CD4-positive, alpha-beta memory T cell (primary cell): Measurements from ENCODE around the gene NKX2-2. TPM values are rescaled to one million over a fixed set of nuclear protein-coding genes. Genes with fewer than 3 reads are reported as not detected.

ENCODE experiments used
- CTCF ChIA-PET: fragments of 350-600 bp; sonication (Branson Sonifier 250); formaldehyde crosslinking; loops from one replicate; lab custom pipeline; 2021; ENCODE audit warnings: inconsistent platforms; ENCODE audit not compliant: partially characterized antibody; lab: Charles Lee
- POLR2A ChIA-PET: fragments of 350-600 bp; sonication (Branson Sonifier 250); formaldehyde crosslinking; loops from one replicate; lab custom pipeline; 2021; ENCODE audit not compliant: partially characterized antibody; lab: Charles Lee
- DNase-seq, 5 donors: peaks; one replicate each; pipeline versions ENCODE4 v3.0.0 to v3.0.0-alpha.2; 2020 to 2022; ENCODE audit warnings: mixed read lengths in 1 of 5
- H3K27ac ChIP-seq: one replicate; pipeline ENCODE4 v1.7.0; 2013; ENCODE audit warnings: low read depth, low read length
- H3K27me3 ChIP-seq: 2 replicates; pipeline ENCODE4 v1.7.0; 2013; ENCODE audit warnings: mild to moderate bottlenecking, low read length, moderate library complexity; ENCODE audit not compliant: insufficient read depth
- H3K36me3 ChIP-seq: 2 replicates; pipeline ENCODE4 v1.7.0; 2013; ENCODE audit warnings: mild to moderate bottlenecking, low read length, moderate library complexity; ENCODE audit not compliant: insufficient read depth
- H3K4me1 ChIP-seq: 2 replicates; pipeline ENCODE4 v1.7.0; 2013; ENCODE audit warnings: mild to moderate bottlenecking, low read length, moderate library complexity; ENCODE audit not compliant: insufficient read depth
- H3K4me3 ChIP-seq, 2 donors: one replicate each; pipeline ENCODE4 v1.7.0; 2013; ENCODE audit warnings: low read length in 2 of 2, mild to moderate bottlenecking in 1 of 2
- H3K9me3 ChIP-seq, 2 donors: one replicate each; pipeline ENCODE4 v1.7.0; 2013; ENCODE audit warnings: low read length in 2 of 2, control low read depth in 1 of 2; ENCODE audit not compliant: control insufficient read depth in 1 of 2
- H3K27ac Mint-ChIP-seq, 7 donors: one replicate each; pipeline ENCODE4 v1.8.0; 2020 to 2021; ENCODE audit warnings: mixed read lengths in 7 of 7, mild to moderate bottlenecking in 6 of 7, inconsistent platforms in 3 of 7, moderate library complexity in 3 of 7
- H3K27me3 Mint-ChIP-seq, 2 donors: one replicate each; pipeline ENCODE4 v1.8.0; 2020 to 2021; ENCODE audit warnings: mixed read lengths in 2 of 2
- H3K36me3 Mint-ChIP-seq, 2 donors: one replicate each; pipeline ENCODE4 v1.8.0; 2020 to 2021; ENCODE audit warnings: mixed read lengths in 2 of 2, inconsistent platforms in 1 of 2, mild to moderate bottlenecking in 1 of 2
- H3K4me1 Mint-ChIP-seq, 4 donors: one replicate each; pipeline ENCODE4 v1.8.0; 2020 to 2021; ENCODE audit warnings: mixed read lengths in 4 of 4, mild to moderate bottlenecking in 1 of 4
- H3K4me3 Mint-ChIP-seq, 8 donors: one replicate each; pipeline ENCODE4 v1.8.0; 2020 to 2021; ENCODE audit warnings: mixed read lengths in 8 of 8, mild to moderate bottlenecking in 7 of 8, moderate library complexity in 6 of 8, inconsistent platforms in 3 of 8
- H3K9me3 Mint-ChIP-seq, 8 donors: one replicate each; pipeline ENCODE4 v1.8.0; 2020 to 2021; ENCODE audit warnings: mixed read lengths in 8 of 8, mild to moderate bottlenecking in 5 of 8, inconsistent platforms in 3 of 8, moderate library complexity in 1 of 8
- intact Hi-C: fragments of 100-400 bp; cut with micrococcal nuclease; formaldehyde crosslinking; loops from one replicate; pipeline ENCODE4 v1.15.1; 2023
- polyA plus RNA-seq, 2 donors: library from polyadenylated mRNA; unstranded; fragments of 300-500 nt; fragmentation: Illumina TruSeq; gene quantifications; one replicate each; pipeline ENCODE4 v1.2.3, GENCODE V29; 2021
- total RNA-seq, 2 experiments: library from RNA; stranded (reverse); gene quantifications; one replicate each; pipeline ENCODE4 v1.2.3, GENCODE V29; 2021

Gene NKX2-2
- total and polyA plus RNA-seq, 4 experiments from 2014 or later: not detected

- H3K9me3 Mint-ChIP-seq: peaks cover 0 to 16% (median 0%) of the 10 kb centered on the region in 8 donors
These were observed 7.9 kb downstream of the NKX2-2 start for GRCh38 chr20:21505810-21506530.

GRCh38 chr20:21505161-21505809 is 8.6 kb downstream of the NKX2-2 start:
- CTCF ChIA-PET: interaction anchor here (0.6 to 17.6 kb wide), 45 partner anchors 9 to 669 kb away, joined by 3 to 337 read pairs (median 4); partner anchors contain the start of genes KIZ and XRN2
- H3K27me3 Mint-ChIP-seq: peaks cover 44 to 52% of the 10 kb centered on the region in 2 donors
- no peaks in the 10 kb centered on the region for H3K36me3 ChIP-seq
- H3K4me3 Mint-ChIP-seq: peak overlapping the region; percentile 71 to 80 (median 74)
- intact Hi-C loops: loop anchor here (1.0 to 5.0 kb wide), 9 partner anchors 67 to 1813 kb away; partner anchors contain the start of genes KIZ, NKX2-4 and XRN2
- H3K9me3 Mint-ChIP-seq: peaks cover 0 to 16% (median 0%) of the 10 kb centered on the region in 8 donors
- peaks cover 22% of the 10 kb centered on the region for H3K4me1 ChIP-seq
- no peaks in the 10 kb centered on the region for H3K9me3 ChIP-seq
- POLR2A ChIA-PET: interaction anchor here (1.0 kb wide), 1 partner anchor 270 kb away, joined by 4 read pairs; no protein-coding TSS in a partner anchor
- no peak overlapping the region for H3K27ac ChIP-seq
- H3K36me3 Mint-ChIP-seq: peaks cover 0 to 2% of the 10 kb centered on the region in 2 donors
- H3K27ac Mint-ChIP-seq: peak overlapping the region in 2 of 7 donors; percentile 41 to 81
- H3K27me3 ChIP-seq: peaks cover 39% of the 10 kb centered on the region
- peak overlapping the region in 1 of 2 donors; percentile 55 for H3K4me3 ChIP-seq
- peak; percentile 66 to 77 (median 70) for DNase-seq
- H3K4me1 Mint-ChIP-seq: peaks cover 15 to 43% (median 35%) of the 10 kb centered on the region in 4 donors

More at GRCh38 chr20:21505810-21506530, 7.9 kb downstream of the NKX2-2 start:
- peaks cover 45% of the 10 kb centered on the region for H3K27me3 ChIP-seq
- H3K4me1 Mint-ChIP-seq: peaks cover 17 to 50% (median 38%) of the 10 kb centered on the region in 4 donors
- intact Hi-C loops: loop anchor here (1.0 to 5.0 kb wide), 10 partner anchors 42 to 1814 kb away; partner anchors contain the start of genes KIZ, NKX2-4 and XRN2
- peak overlapping the region in 5 of 8 donors; percentile 60 to 88 (median 81) for H3K4me3 Mint-ChIP-seq
- peaks cover 44 to 49% of the 10 kb centered on the region in 2 donors for H3K27me3 Mint-ChIP-seq
- peak overlapping the region in 1 of 2 donors; percentile 55 for H3K4me3 ChIP-seq
- H3K36me3 ChIP-seq: no peaks in the 10 kb centered on the region
- DNase-seq: peak in 4 of 5 donors; percentile 65 to 74 (median 68)
- H3K27ac ChIP-seq: no peak overlapping the region
- H3K9me3 ChIP-seq: no peaks in the 10 kb centered on the region
- peak overlapping the region in 4 of 7 donors; percentile 19 to 92 (median 80) for H3K27ac Mint-ChIP-seq
- CTCF ChIA-PET: interaction anchor here (0.8 to 17.6 kb wide), 35 partner anchors 10 to 670 kb away, joined by 3 to 337 read pairs (median 5); partner anchors contain the start of genes KIZ and XRN2
- POLR2A ChIA-PET: interaction anchor here (1.0 kb wide), 1 partner anchor 270 kb away, joined by 4 read pairs; no protein-coding TSS in a partner anchor
- peaks cover 0 to 2% of the 10 kb centered on the region in 2 donors for H3K36me3 Mint-ChIP-seq
- peaks cover 25% of the 10 kb centered on the region for H3K4me1 ChIP-seq

- peaks cover 13% of the 10 kb centered on the region for H3K4me1 ChIP-seq
- Mint-ChIP-seq H3K4me3 (no peak overlapping the region), H3K27ac (peak overlapping the region in 1 of 7 donors; percentile 81), H3K27me3 (peaks cover 37 to 53% of the 10 kb centered on the region in 2 donors), H3K36me3 (peaks cover 0 to 2% of the 10 kb centered on the region in 2 donors), H3K4me1 (peaks cover 10 to 34% (median 27%) of the 10 kb centered on the region in 4 donors), H3K9me3 (peaks cover 0 to 13% (median 0%) of the 10 kb centered on the region in 8 donors)
- H3K27ac ChIP-seq: no peak overlapping the region
- H3K9me3 ChIP-seq: no peaks in the 10 kb centered on the region
- DNase-seq: no peak
- H3K27me3 ChIP-seq: peaks cover 30% of the 10 kb centered on the region
- POLR2A ChIA-PET: no interaction called here
- intact Hi-C loops: loop anchor here (2.0 kb wide), 1 partner anchor 1422 kb away; no protein-coding TSS in a partner anchor
- CTCF ChIA-PET: interaction anchor here (0.9 to 17.6 kb wide), 27 partner anchors 9 to 668 kb away, joined by 3 to 337 read pairs (median 6); partner anchors contain the start of gene KIZ
- H3K36me3 ChIP-seq: no peaks in the 10 kb centered on the region
- H3K4me3 ChIP-seq: no peak overlapping the region
These were observed 9.5 kb downstream of the NKX2-2 start for GRCh38 chr20:21504323-21504722.

GRCh38 chr20:21503345-21503744 is 10.5 kb downstream of the NKX2-2 start:
- Mint-ChIP-seq H3K9me3 (peaks cover 0 to 11% (median 0%) of the 10 kb centered on the region in 8 donors), H3K27me3 (peaks cover 32 to 47% of the 10 kb centered on the region in 2 donors), H3K36me3 (peaks cover 0 to 2% of the 10 kb centered on the region in 2 donors), H3K4me3 (no peak overlapping the region), H3K4me1 (peaks cover 7 to 29% (median 22%) of the 10 kb centered on the region in 4 donors), H3K27ac (peak overlapping the region in 1 of 7 donors; percentile 35)
- POLR2A ChIA-PET: no interaction called here
- Histone ChIP-seq H3K9me3 (no peaks in the 10 kb centered on the region), H3K36me3 (no peaks in the 10 kb centered on the region), H3K4me3 (no peak overlapping the region), H3K4me1 (peaks cover 12% of the 10 kb centered on the region), H3K27ac (no peak overlapping the region), H3K27me3 (peaks cover 23% of the 10 kb centered on the region)
- intact Hi-C loops: no loop called here
- CTCF ChIA-PET: interaction anchor here (0.8 to 17.6 kb wide), 7 partner anchors 12 to 641 kb away, joined by 3 to 337 read pairs (median 6); no protein-coding TSS in a partner anchor
- no peak for DNase-seq

DNA sequence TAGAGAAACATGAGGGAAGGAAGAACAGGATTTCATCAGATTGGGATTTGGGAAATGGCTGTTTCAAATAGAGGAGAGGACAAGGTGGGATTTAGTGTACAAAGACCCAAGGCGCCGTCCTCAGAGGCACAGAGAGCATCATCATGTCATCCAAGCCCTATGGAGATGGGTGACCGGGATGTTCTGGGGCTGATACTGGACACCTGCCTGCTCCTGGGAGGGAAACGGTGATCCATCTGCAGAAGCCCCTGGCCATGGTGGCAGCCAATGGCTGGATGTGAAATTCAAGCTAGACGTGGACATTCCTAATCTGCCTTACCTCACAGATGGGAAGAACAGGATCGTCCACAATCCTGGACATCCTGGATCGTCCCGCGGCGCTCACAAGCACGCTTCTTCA is 12.7 kb downstream of the NKX2-2 start:
- H3K4me3 Mint-ChIP-seq: no peak overlapping the region
- DNase-seq: no peak
- peaks cover 18 to 39% of the 10 kb centered on the region in 2 donors for H3K27me3 Mint-ChIP-seq
- ChIA-PET POLR2A (no interaction called here), CTCF (interaction anchor here (1.1 to 17.6 kb wide), 5 partner anchors 11 to 639 kb away, joined by 3 to 337 read pairs (median 6); no protein-coding TSS in a partner anchor)
- intact Hi-C loops: no loop called here
- H3K9me3 Mint-ChIP-seq: peaks cover 0 to 3% (median 0%) of the 10 kb centered on the region in 8 donors
- H3K27ac Mint-ChIP-seq: peak overlapping the region in 1 of 7 donors; percentile 17
- peaks cover 12% of the 10 kb centered on the region for H3K4me1 ChIP-seq
- no peak overlapping the region for H3K4me3 ChIP-seq
- no peaks in the 10 kb centered on the region for H3K36me3 Mint-ChIP-seq
- no peaks in the 10 kb centered on the region for H3K36me3 ChIP-seq
- peaks cover 4% of the 10 kb centered on the region for H3K27me3 ChIP-seq
- no peak overlapping the region for H3K27ac ChIP-seq
- peaks cover 2 to 10% (median 6%) of the 10 kb centered on the region in 4 donors for H3K4me1 Mint-ChIP-seq
- no peaks in the 10 kb centered on the region for H3K9me3 ChIP-seq

- Mint-ChIP-seq H3K4me1 (peaks cover 2 to 10% (median 6%) of the 10 kb centered on the region in 4 donors), H3K27ac (peak overlapping the region in 1 of 7 donors; percentile 17), H3K9me3 (peaks cover 0 to 1% (median 0%) of the 10 kb centered on the region in 8 donors), H3K27me3 (peaks cover 20 to 43% of the 10 kb centered on the region in 2 donors), H3K36me3 (no peaks in the 10 kb centered on the region), H3K4me3 (no peak overlapping the region)
- intact Hi-C loops: no loop called here
- no peak overlapping the region for H3K4me3 ChIP-seq
- DNase-seq: no peak
- POLR2A ChIA-PET: no interaction called here
- CTCF ChIA-PET: interaction anchor here (1.4 to 17.6 kb wide), 3 partner anchors 72 to 639 kb away, joined by 3 to 337 read pairs (median 147); no protein-coding TSS in a partner anchor
- no peak overlapping the region for H3K27ac ChIP-seq
- no peaks in the 10 kb centered on the region for H3K36me3 ChIP-seq
- peaks cover 7% of the 10 kb centered on the region for H3K4me1 ChIP-seq
- peaks cover 4% of the 10 kb centered on the region for H3K27me3 ChIP-seq
- no peaks in the 10 kb centered on the region for H3K9me3 ChIP-seq
These were observed 13.3 kb downstream of the NKX2-2 start for GRCh38 chr20:21500599-21500998.
